WI38 (cell line): Measurements from ENCODE around the gene DENND1B.
"Not testable (repeated sequence)": the region's sequence is repeated elsewhere in the genome, so short reads cannot be mapped to it uniquely, and the experiment has no call there.

Source experiments
- H3K4me3 ChIP-seq: 2 replicates; pipeline ENCODE4 v1.5.1; 2011; ENCODE audit warnings: low read depth, mild to moderate bottlenecking, control low read depth, low read length
- TF ChIP-seq, protein P1 (sequence below): IDR thresholded peaks from 2 replicates; pipeline ENCODE4 v1.5.1; 2012; ENCODE audit warnings: low read depth, mild to moderate bottlenecking, control low read depth, low read length

The DENND1B gene

DNA sequence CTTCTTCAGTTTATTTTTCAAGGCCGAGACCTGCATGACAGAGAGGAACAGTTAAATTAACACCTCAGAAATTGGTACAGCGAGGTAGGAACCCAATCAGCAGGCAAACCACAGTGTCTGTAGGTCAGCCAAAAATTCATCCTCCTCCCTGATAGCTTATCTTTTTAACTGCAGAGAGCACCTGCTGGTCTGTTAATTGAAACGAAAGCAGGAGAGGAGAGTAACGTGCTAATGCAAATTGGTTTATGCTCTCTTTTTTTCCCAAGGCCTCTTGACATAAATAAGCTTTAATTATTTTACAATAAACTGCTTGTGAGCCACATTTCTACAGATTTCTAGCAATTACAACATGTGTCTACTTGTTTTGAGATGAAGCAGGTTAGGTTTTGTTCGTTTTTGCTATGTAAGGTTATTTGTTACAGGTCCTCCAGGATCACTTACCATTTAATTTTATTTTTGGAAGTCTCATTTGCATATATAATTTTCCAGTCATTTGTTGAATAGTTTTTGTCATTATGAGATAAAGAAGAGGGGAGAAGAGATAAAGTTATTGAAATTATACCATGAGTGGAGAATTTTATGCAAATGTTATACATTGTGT lies 179.9 kb downstream of the DENND1B start:
- TF ChIP-seq, protein P1, sequence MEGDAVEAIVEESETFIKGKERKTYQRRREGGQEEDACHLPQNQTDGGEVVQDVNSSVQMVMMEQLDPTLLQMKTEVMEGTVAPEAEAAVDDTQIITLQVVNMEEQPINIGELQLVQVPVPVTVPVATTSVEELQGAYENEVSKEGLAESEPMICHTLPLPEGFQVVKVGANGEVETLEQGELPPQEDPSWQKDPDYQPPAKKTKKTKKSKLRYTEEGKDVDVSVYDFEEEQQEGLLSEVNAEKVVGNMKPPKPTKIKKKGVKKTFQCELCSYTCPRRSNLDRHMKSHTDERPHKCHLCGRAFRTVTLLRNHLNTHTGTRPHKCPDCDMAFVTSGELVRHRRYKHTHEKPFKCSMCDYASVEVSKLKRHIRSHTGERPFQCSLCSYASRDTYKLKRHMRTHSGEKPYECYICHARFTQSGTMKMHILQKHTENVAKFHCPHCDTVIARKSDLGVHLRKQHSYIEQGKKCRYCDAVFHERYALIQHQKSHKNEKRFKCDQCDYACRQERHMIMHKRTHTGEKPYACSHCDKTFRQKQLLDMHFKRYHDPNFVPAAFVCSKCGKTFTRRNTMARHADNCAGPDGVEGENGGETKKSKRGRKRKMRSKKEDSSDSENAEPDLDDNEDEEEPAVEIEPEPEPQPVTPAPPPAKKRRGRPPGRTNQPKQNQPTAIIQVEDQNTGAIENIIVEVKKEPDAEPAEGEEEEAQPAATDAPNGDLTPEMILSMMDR, result no peak
- no peak overlapping the region for H3K4me3 ChIP-seq

DNA sequence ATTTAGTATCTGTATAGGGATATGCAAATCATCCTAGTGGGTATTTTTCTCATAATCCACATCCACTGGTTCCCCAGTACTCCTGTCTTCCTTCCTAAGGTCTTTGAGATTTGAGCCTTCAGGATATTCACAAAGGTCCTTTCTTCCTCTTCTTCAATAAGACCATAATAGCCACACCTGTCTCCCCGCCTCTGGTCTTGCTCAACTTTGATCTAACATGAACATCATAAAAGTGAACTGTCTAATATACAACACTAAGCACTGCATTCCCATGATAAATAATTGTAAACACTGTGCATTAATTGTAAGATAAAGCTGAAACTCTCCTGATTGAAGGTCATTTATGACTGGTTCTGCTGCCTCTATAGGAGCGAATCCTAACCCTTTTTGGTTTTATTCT lies 184.6 kb downstream of the DENND1B start:
- TF ChIP-seq, protein P1, result no peak
- no peak overlapping the region for H3K4me3 ChIP-seq

DNA sequence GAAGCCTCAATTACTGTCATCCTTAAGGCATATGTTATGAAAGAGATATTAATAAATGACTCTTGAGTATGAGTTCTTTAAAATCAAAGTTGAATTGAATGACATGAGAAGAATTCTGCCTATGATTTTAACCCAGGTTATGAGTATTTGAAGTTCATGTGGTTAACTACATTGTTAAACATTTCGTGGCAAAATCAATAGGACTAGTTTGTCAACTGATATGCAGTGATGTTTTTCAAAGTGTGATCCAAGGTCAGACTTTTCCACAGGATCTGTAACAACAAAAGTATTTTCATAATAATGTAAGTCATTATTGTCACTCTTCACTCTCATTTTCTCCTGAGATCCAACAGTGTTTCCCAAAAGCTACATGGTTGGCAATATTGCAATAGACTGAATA lies 189.5 kb downstream of the DENND1B start:
- H3K4me3 ChIP-seq, result no peak overlapping the region
- TF ChIP-seq, protein P1, result no peak

DNA sequence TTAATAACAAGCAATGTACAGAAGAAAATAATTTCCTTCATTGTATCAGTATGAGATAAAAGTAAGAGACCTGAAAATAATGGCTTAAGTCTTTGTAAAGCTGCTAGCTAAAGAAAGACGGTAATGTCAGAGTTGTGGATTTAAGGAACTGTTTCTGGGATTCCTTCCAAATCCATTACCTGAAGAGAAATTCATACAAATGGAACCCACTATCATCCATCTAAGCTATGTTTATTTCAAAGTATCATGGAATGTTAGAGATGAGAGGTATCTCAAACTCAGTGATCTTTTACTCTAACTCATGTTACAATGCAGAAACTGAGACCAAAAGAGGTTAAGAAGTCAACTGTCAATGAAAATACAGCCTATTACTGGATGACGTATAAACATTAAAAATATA lies 197.7 kb downstream of the DENND1B start:
- TF ChIP-seq, protein P1, result no peak
- no peak overlapping the region for H3K4me3 ChIP-seq

DNA sequence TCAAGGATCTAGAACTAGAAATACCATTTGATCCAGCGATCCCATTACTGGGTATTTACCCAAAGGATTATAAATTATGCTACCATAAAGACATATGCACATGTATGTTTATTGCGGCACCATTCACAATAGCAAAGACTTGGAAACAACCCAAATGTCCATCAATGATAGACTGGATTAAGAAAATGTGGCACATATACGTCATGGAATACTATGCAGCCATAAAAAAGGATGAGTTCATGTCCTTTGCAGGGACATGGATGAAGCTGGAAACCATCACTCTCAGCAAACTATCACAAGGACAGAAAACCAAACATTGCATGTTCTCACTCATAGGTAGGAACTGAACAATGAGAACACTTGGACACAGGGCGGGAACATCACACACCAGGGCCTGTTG lies 199.7 kb downstream of the DENND1B start:
- H3K4me3 ChIP-seq, result not testable (repeated sequence)

DNA sequence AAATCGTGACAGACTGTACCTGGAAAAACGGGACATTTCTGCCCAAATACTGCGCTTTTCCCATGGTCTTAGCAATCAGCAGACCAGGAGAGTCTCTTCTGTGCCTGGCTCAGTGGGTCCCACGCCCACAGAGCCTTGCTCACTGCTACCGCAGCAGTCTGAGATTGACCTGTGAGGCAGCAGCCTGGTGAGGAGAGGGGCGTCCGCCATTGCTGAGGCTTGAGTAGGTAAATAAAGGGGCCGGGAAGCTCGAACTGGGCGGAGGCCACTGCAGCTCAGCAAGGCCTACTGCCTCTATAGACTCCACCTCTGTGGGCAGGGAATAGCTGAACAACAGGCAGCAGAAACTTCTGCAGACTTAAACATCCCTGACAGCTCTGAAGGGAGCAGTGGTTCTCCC lies 203.1 kb downstream of the DENND1B start:
- no peak overlapping the region for H3K4me3 ChIP-seq
- TF ChIP-seq, protein P1, result no peak

DNA sequence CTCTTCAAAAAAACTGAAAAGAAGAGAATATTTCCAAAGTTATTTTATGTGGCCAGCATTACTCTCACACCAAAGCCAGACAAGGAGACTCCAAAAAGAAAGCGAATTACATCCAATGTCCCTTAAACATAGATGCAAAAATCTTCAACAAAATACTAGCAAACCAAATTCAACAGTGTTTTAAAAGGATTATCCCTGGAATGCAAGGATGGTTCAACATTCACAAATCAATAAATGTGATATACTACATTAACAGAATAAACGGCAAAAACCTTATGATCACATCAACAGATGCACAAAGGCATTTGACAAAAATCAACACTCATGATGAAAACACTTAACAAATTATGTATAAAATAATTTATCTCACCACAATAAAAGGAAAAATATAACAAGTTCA lies 207.8 kb downstream of the DENND1B start:
- TF ChIP-seq, protein P1, result no peak
- no peak overlapping the region for H3K4me3 ChIP-seq

DNA sequence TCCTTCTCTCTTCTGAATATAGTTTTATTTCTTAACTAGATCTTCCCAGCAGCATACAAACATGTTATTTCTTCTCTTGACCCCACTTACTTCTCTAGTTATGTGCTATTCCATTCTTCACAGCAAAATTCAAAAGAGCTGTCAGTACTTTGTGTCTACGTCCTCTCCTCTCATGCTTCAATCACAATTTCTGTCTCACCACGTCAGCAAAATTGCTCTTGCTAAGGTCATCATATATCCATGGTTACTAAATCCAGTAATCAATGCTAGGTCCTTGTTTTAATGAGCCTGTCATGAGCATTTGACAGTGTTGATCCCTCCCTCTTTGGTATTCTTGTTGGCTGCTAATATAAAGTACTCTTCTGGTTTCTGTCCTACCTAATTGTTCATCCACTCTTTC lies 214.2 kb downstream of the DENND1B start:
- TF ChIP-seq, protein P1, result no peak
- H3K4me3 ChIP-seq, result no peak overlapping the region
